TTC549 (cell line): Measurements from ENCODE around the gene CNTRL.
A peak's percentile ranks its signal among the peaks of the same experiment; 100 is the strongest.

ENCODE experiments used
- FAIRE-seq: peaks from 2 replicates; lab custom pipeline; 2012; peaks lifted over from hg19 to GRCh38; lab: Jason Lieb, UNC

CNTRL gene

GRCh38 chr9:121182101-121182836, 107.5 kb downstream of the CNTRL start:
- no peak for FAIRE-seq

DNA sequence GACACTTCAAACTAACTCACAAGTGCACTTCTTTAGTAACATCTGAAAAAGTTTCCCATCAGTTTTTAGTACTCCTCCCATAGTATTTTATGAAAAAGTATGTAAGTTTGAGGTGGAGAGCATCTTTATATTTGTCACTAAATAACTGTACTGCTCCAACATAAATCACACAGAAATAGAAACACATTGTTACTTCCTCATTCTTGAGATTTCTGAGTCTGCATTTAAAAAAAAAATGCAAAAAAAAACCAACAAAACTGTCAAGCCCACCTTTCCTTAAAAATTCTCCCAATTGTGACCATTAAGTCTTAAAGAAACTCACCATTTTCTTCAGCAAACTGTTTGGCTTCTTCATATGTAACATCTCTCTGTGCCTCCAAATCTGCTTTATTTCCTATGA, 108.2 kb downstream of the CNTRL start:
- FAIRE-seq = no peak

GRCh38 chr9:121183666-121184423, 109.1 kb downstream of the CNTRL start:
- FAIRE-seq = no peak

GRCh38 chr9:121184463-121184862, 109.7 kb downstream of the CNTRL start:
- no peak for FAIRE-seq

GRCh38 chr9:121185178-121185745, 110.5 kb downstream of the CNTRL start:
- FAIRE-seq = no peak

- FAIRE-seq = no peak
Observed at GRCh38 chr9:121185774-121186403, 111.1 kb downstream of the CNTRL start.

DNA sequence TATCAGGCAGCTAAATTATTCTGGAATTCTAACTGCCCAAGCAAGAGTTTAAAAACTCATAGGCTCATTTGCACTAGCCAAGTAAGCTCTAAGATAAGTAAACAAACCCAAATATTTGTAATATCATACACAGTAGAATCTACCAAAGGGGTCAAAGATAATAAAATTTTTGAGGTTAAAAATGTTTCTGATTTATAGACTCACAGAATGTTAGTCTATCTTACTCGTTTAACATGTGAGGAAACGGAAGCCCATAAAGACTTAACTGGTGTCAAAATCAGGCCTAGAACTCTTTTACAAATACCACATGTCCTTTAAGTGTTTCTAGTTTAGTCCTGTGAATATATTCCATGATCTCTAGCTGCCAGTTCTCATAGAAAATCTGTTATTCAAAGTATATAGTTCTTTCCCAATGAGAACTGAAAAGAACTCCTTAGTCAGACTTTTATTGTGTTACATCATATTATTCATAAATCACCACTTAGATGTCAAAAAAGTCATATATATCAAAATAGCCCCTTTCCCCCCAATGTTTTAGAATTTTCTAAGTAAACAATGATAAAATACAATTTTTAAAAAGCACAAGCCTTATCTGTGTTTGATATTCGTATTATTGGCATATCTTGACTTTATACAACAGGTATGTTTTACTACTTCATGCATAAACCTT, 113.0 kb downstream of the CNTRL start:
- no peak for FAIRE-seq

DNA sequence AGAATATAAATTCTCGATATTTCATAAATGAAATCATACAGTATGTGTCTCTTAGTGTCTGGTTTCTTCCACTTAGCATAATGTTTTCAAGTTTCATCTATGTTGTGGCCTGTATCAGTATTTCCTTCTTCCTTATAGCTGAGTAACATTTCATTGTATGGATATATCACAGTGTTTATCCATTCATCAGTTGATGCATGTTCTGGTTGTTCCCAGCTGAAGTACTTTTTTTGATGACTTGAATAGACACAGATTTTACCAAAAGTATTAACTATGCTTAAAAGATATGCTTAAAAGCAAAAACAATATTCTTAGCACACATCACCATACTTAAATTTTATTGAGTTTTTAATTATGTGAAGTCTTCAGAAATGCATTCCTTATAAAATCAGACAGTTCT, 114.3 kb downstream of the CNTRL start:
- FAIRE-seq = no peak

DNA sequence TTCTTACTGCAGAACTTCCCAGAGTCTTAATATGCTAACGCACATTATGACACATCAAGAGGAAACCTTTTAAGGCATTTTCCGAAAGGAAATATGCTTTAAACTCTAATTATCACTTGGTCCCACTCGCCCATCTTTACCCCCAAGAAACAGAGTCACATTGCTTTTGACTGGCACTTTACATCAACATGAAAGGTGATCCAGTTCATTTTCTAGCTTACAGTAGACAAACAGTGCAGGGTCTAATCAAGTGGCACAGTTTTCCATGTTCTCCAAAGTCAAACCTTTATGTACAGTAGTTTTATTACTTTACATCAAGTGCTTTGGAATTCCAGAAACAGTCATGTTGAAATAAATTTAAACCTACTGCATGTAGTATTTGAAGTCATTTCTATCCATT, 114.9 kb downstream of the CNTRL start:
- no peak for FAIRE-seq

GRCh38 chr9:121191235-121191634, 116.5 kb downstream of the CNTRL start:
- no peak for FAIRE-seq

GRCh38 chr9:121192518-121192917, 117.8 kb downstream of the CNTRL start:
- FAIRE-seq = no peak

DNA sequence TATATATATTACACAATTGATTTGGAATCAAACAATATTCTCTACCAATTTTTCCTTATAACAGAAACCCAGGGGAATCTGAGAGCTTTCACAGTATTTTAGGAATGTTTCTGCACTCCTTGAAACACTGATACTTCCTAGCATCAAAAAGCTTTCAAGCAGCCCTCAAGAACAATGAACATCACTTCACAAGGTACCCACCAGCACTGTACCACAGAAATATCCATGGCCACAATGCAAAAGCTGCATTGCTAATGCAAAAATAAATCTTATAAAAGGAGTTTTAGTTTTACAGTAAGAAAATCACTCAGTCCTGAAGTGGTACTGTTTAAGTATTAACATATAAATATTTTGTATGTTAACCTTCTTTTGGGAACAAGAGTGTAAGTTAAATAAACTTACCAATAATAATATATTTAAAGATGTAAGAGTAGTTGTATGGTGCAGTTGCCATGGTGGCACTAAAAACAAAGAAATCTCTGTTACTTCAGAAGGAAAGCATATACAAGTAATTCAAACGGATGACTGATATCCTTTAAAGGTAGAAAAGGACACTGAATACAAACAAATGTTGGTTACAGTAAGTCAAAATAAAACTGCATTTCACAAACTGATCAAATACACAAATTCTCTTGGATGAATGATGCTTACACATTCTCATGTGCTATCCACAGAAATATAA, 118.3 kb downstream of the CNTRL start:
- FAIRE-seq = no peak

- no peak for FAIRE-seq
Observed at GRCh38 chr9:121194730-121195129, 120.0 kb downstream of the CNTRL start.

- no peak for FAIRE-seq
Observed at GRCh38 chr9:121196389-121196788, 121.6 kb downstream of the CNTRL start.

GRCh38 chr9:121197132-121197531, 122.4 kb downstream of the CNTRL start:
- FAIRE-seq = no peak

- no peak for FAIRE-seq
Observed at GRCh38 chr9:121198512-121199042, 123.8 kb downstream of the CNTRL start.

DNA sequence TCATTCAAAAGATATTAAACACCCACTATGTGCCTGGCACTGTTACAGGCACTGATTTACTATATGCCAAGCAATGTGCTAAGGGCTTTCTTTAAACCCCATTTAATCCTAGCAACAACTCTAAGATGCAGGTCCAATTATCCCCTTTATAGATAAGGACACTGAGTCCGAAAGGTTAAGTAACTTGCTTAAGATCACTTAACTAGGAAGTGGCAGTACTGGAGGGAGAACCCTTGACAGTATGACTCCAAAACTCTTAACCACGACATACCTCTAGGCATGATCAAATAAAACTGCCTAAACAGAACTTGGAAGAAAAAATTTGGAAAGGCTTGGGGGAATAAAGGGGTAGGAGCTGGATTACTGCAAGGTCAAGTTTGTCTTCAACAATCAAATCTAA, 125.2 kb downstream of the CNTRL start:
- FAIRE-seq = no peak

- no peak for FAIRE-seq
Observed at GRCh38 chr9:121200356-121200755, 125.6 kb downstream of the CNTRL start.

DNA sequence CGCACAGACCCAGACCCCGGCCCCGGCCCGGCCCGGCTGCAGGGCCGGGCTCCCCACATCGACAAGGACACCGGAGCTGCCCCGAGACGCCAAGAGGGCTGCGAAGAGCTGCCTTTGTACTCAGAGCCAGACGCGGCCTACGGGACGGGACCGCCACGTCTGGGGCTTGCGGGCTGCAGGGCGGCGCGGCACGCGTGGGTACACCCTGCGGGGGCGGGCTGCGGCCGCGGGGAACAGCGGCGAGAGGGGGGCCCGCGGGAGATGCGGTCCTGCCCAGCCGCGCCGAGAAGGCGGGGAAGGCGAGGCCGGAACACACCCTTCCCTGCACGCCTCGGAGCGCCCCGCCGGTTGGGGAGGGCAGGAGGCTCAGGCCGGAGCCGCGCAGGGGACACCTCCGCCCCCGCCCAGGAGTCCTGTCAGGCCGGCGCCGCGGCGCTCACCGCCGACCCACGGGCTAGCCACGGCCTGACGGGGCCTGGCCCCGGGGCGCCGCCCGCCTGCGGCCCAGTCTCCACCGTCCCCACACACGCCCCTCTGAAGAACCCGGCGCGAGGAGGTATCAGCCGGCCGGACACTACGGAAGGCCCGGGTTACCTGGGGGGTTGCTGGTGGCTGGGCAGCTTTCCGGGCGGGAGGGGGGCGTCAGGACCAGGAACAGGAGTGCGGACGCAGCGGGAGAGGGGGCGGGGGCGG, 126.4 kb downstream of the CNTRL start:
- FAIRE-seq = no peak

- FAIRE-seq = peak; percentile 89
Observed at GRCh38 chr9:121201738-121202533, 127.2 kb downstream of the CNTRL start, which contains the start of gene RAB14. RAB14 (minus strand) TSS chr9:121201869; CDS start chr9:121193412, 8,457 bp downstream.
